SKM-1 (cell line): ENCODE measurements around the gene GSG1.
"Not testable (repeated sequence)": the region's sequence is repeated elsewhere in the genome, so short reads cannot be mapped to it uniquely, and the experiment has no call there.

Experiments used
- DNase-seq: peaks from one replicate; lab custom pipeline; 2025; ENCODE audit not compliant: unreplicated experiment; lab: John Stamatoyannopoulos, UW

Gene GSG1

GRCh38 chr12:13062669-13063068 is 40.8 kb downstream of the GSG1 start:
- DNase-seq, result no peak

- no peak for DNase-seq
Measured at GRCh38 chr12:13061377-13061776, 42.1 kb downstream of the GSG1 start.

GRCh38 chr12:13060581-13060980 is 42.9 kb downstream of the GSG1 start:
- DNase-seq, result no peak

- not testable (repeated sequence) for DNase-seq
Measured at GRCh38 chr12:13053617-13054016, 49.9 kb downstream of the GSG1 start.

- DNase-seq, result no peak
Measured at GRCh38 chr12:13052421-13052820, 51.0 kb downstream of the GSG1 start.

- no peak for DNase-seq
Measured at GRCh38 chr12:13049816-13050215, 53.7 kb downstream of the GSG1 start.

GRCh38 chr12:13046964-13047363 is 56.5 kb downstream of the GSG1 start:
- no peak for DNase-seq

GRCh38 chr12:13045816-13046215 is 57.7 kb downstream of the GSG1 start:
- DNase-seq, result no peak

GRCh38 chr12:13044906-13045299 is 58.6 kb downstream of the GSG1 start:
- no peak for DNase-seq

GRCh38 chr12:13044002-13044905 is 59.2 kb downstream of the GSG1 start, which contains the start of gene FAM234B:
Gene FAM234B, plus strand, starts transcription at chr12:13044381. Its CDS starts 23 bp downstream, at chr12:13044404.
- no peak for DNase-seq

- DNase-seq, result no peak
Measured at GRCh38 chr12:13042666-13043230, 60.7 kb downstream of the GSG1 start.

GRCh38 chr12:13041224-13041623 is 62.2 kb downstream of the GSG1 start:
- DNase-seq, result no peak

GRCh38 chr12:13039328-13039956 is 64.0 kb downstream of the GSG1 start:
- no peak for DNase-seq

- no peak for DNase-seq
Measured at GRCh38 chr12:13038491-13039161, 64.8 kb downstream of the GSG1 start.

- DNase-seq, result no peak
Measured at GRCh38 chr12:13036881-13037280, 66.6 kb downstream of the GSG1 start.

GRCh38 chr12:13035335-13035734 is 68.1 kb downstream of the GSG1 start:
- DNase-seq, result not testable (repeated sequence)
